GM10266 (cell line): ENCODE measurements around the gene FTO.

Experiments used
- DNase-seq: peaks from one replicate; pipeline ENCODE4 v3.0.0; 2012; ENCODE audit errors: extremely low spot score
- CTCF ChIP-seq: IDR thresholded peaks from 2 replicates; pipeline ENCODE4 v1.5.1; 2012; ENCODE audit warnings: mild to moderate bottlenecking, low read depth; ENCODE audit not compliant: control insufficient read depth, insufficient read depth; ENCODE audit errors: missing control alignments

FTO gene

DNA sequence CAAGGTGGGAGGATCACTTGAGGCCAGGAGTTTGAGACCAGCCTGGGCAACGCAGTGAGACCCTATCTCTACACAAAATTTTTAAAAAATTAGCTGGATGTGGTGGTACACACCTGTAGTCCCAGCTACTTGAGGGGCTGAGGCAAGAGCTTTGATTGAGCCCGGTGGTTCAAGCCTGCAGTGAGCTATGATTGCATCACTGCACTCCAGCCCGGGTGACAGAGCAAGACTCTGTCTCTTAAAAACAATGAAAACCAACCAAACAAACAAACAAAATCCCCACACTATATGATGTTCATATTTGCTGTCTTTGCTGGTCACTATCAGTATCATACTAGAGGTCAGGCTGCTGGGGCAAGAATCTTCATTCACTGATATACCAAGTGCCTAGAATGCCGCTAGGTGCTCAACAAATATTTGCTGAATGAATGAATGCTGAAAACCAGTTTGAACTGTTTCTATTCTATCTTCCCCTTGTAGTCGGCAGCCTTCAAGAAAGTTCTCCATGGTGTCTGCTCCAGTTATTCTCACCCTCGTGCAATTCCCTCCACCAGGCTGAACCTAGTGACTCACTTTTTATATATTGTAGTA is 455.6 kb downstream of the FTO start:
- no peak for DNase-seq
- TF ChIP-seq CTCF: no peak

GRCh38 chr16:54160252-54160860 is 456.4 kb downstream of the FTO start:
- TF ChIP-seq CTCF: no peak
- no peak for DNase-seq

DNA sequence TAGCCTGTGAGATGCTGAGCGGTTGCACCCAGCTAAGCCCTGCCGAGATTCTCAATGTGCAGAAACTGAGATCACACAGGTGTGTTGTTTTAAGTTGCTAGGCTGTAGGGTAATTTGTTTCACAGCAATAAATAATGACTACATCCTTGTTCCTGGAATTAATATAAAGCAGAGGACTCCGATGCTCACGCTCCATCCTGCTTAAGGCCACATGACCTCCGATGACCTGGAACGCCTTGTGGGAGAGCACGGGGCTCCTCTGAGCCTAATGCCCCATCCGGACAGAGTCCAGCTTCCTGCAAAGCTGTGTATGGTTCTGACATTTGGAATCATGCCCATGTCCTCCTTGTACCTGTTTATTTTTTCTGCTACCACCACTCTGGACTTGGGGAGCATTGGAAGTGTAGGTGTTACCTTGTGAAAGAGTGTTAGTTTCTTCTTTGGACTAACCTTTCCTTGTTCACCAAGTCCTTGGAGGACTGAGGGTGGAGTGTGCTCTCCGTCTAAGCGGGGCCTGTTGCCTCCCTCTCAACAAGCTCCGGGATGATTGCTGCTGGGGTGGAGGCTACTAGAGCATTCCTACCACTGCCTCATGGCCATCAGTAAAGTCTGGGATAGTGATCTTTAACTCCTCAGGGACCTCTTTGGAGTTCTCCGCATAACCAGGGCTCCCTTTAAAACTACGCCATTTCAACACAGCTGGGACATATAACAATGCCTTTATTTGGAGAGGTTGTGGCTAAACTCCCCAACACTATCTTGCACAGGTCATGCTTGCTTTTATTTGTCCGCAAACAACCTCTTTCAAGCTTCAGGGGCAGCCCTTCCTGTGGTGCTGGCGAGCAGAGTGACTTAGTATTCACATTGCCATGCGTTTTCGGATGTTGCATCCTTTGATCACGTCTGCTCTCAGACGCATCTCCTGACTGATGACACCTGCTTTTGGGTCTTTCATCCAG is 457.3 kb downstream of the FTO start:
- no peak for TF ChIP-seq CTCF
- DNase-seq: no peak

GRCh38 chr16:54163197-54163843 is 459.4 kb downstream of the FTO start:
- no peak for DNase-seq
- TF ChIP-seq CTCF: no peak

- no peak for TF ChIP-seq CTCF
- DNase-seq: no peak
Observed at GRCh38 chr16:54164789-54165173, 460.8 kb downstream of the FTO start.

DNA sequence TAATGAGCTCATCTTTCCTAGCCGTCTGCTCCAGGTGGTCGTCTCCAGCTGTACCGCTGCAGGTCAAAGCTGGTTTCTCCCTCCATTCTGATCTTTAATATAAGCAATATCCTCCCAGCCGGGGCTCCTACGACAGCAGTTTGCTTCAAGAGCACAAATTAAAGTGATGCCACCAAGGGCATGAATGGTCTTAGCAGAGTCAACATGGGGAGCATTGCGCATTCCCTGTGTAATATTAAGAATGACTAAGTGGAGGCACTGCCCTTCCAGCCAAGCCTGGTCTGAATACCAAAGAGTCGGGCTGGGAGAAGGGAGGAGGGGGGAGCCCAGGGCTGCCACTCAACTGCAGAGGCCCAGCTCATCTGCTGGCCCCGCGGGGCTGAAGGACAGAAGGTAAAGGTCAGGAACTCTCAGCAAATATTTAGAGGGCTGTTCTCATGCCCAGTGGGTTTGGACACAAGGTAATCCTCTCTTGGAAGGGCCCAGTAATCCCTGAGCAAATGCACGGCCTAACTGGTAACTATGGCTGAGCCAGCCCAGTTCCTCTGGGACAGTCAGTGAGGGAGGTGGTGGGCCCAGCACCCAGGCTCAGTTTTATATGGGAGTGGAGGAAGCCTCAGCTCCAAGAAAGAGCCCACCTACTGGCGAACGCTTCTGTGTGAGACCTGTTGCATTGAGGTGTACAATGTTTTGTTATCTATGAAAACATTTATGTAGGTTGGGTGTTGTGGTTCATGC is 461.4 kb downstream of the FTO start:
- TF ChIP-seq CTCF: no peak
- no peak for DNase-seq
